Body of pancreas (tissue), 4 donors: Measurements from ENCODE around the gene SCN9A.

ENCODE experiments used
- CTCF ChIP-seq, 7 experiments: fragments of 450-650 bp in 4 of 7; fragments of 200-600 bp in 3 of 7; sonication (generic) in 3 of 7; IDR thresholded peaks; one replicate each; pipeline ENCODE4 v1.5.1; 2016 to 2019; ENCODE audit warnings: antibody characterized with exemption in 7 of 7
- POLR2A ChIP-seq, 3 donors: fragments of 450-650 bp; IDR thresholded peaks; one replicate each; pipeline ENCODE4 v1.6.1; 2016; ENCODE audit warnings: antibody characterized with exemption in 3 of 3, mild to moderate bottlenecking in 2 of 3

- TF ChIP-seq POLR2A (IDR thresholded peaks at IDR 0.05), result no peak
- no peak for TF ChIP-seq CTCF (IDR thresholded peaks at IDR 0.05)
Observed at GRCh38 chr2:166341426-166341825, 34.3 kb downstream of the SCN9A start.
